ENCODE results near the gene SCFD2. TPM values are rescaled to one million over a fixed set of nuclear protein-coding genes. Genes with fewer than 3 reads are reported as not detected.

SCFD2 gene
- total and polyA plus RNA-seq, 2 of the 8 experiments (the other 6 are each of a cell fraction or from before 2014, with no cell fraction given), result 6.2 to 10.2 TPM

GRCh38 chr4:53240573-53240972 lies 125.3 kb downstream of the SCFD2 start:
- WGBS, 2 experiments (ENCODE audit: extremely low coverage in 1 of 2, insufficient coverage in 1 of 2, insufficient read length in 1 of 2, insufficient replicate concordance in 2 of 2, low coverage in 1 of 2, low lambda C conversion rate in 2 of 2, missing lambda C conversion rate in 1 of 2), result 94% methylated on average over 5 of the region's 5 CpGs; no CpG with 5 or more reads in 1 of the 2 experiments
- ChIA-PET CTCF (ENCODE audit: partially characterized antibody) (interaction anchor here (1.0 kb wide), 1 partner anchor 16 kb away, joined by 3 read pairs; no protein-coding TSS in a partner anchor), POLR2A (ENCODE audit: partially characterized antibody) (no interaction called here)
- Histone ChIP-seq H4K8ac (ENCODE audit: extremely low read depth, insufficient read depth, low read length) (no peak overlapping the region), H3K79me2 (ENCODE audit: control insufficient read depth in 1 of 2, insufficient read depth in 2 of 2, low read length in 2 of 2) (no peaks in the 10 kb centered on the region), H3K14ac (ENCODE audit: insufficient read length) (no peak overlapping the region), H3K4me3 (ENCODE audit: extremely low read depth in 1 of 4, insufficient read depth in 2 of 4, low read depth in 3 of 4, low read length in 4 of 4) (no peak overlapping the region), H2BK5ac (ENCODE audit: low read depth, low read length) (no peak overlapping the region), H2AK5ac (ENCODE audit: low read depth, low read length) (no peak overlapping the region), H4K91ac (replicated peaks; ENCODE audit: insufficient read length, low read length) (no peak overlapping the region), H3K9ac (replicated peaks in 1 of 4; ENCODE audit: extremely low read depth in 1 of 4, low read depth in 3 of 4, low read length in 3 of 4) (no peak overlapping the region), H2AFZ (ENCODE audit: low read length) (no peak overlapping the region), H2BK15ac (ENCODE audit: low read length) (no peak overlapping the region), H3K4me1 (replicated peaks in 1 of 4; ENCODE audit: control insufficient read depth in 3 of 4, insufficient read depth in 4 of 4, low read length in 3 of 4) (no peaks in the 10 kb centered on the region), H3K4ac (replicated peaks; ENCODE audit: insufficient read length, low read depth, low read length) (no peak overlapping the region), H3K79me1 (ENCODE audit: low read depth, low read length) (no peaks in the 10 kb centered on the region), H4K20me1 (replicated peaks in 1 of 2; ENCODE audit: control insufficient read depth in 1 of 2, insufficient read depth in 2 of 2, low read length in 2 of 2) (peaks cover 0 to 1% of the 10 kb centered on the region in 2 experiments), H2BK120ac (replicated peaks; ENCODE audit: low read depth, low read length) (no peak overlapping the region), H2BK20ac (ENCODE audit: low read length) (no peak overlapping the region), H3K56ac (replicated peaks; ENCODE audit: insufficient read length, low read depth, low read length) (no peak overlapping the region), H3K23ac (ENCODE audit: insufficient read length) (no peak overlapping the region), H3K23me2 (ENCODE audit: low read depth, low read length) (no peaks in the 10 kb centered on the region), H3K27me3 (replicated peaks in 1 of 4; ENCODE audit: control insufficient read depth in 3 of 4, extremely low read depth in 1 of 4, insufficient read depth in 3 of 4, low read length in 3 of 4) (no peaks in the 10 kb centered on the region), H3K9me3 (ENCODE audit: insufficient read depth in 2 of 2, low read depth in 1 of 2, low read length in 1 of 2) (no peaks in the 10 kb centered on the region; a peak in 1 of 4 replicates), H4K5ac (ENCODE audit: insufficient read length, low read depth, low read length) (no peak overlapping the region), H3K4me2 (ENCODE audit: insufficient read depth in 1 of 2, low read depth in 2 of 2, low read length in 2 of 2) (no peak overlapping the region), H3K18ac (ENCODE audit: extremely low read depth, low read length) (no peak overlapping the region), H3K36me3 (ENCODE audit: control insufficient read depth in 2 of 4, insufficient read depth in 4 of 4, low read length in 3 of 4) (no peaks in the 10 kb centered on the region), H3K27ac (ENCODE audit: low read depth, low read length) (no peak overlapping the region), H2BK12ac (ENCODE audit: low read depth, low read length) (no peak overlapping the region)
- TF ChIP-seq KDM1A (IDR thresholded peaks at IDR 0.05; ENCODE audit: borderline replicate concordance, low read length), result no peak
- TF ChIP-seq SP4 (IDR thresholded peaks at IDR 0.05; ENCODE audit: low read length), result no peak
- no peak for TF ChIP-seq EP300 (IDR thresholded peaks at IDR 0.05; ENCODE audit: borderline replicate concordance in 1 of 2, low read depth in 2 of 2, low read length in 2 of 2)
- no peak for TF ChIP-seq POLR2A (IDR thresholded peaks at IDR 0.05; ENCODE audit: control extremely low read depth in 1 of 2, low read depth in 2 of 2, low read length in 2 of 2)
- TF ChIP-seq JUND (IDR thresholded peaks at IDR 0.05; ENCODE audit: low read length), result no peak
- TF ChIP-seq KDM5A (IDR thresholded peaks at IDR 0.05; ENCODE audit: low read length), result no peak
- no peak for TF ChIP-seq BCL11A (IDR thresholded peaks at IDR 0.05; ENCODE audit: low read depth in 2 of 2, low read length in 2 of 2)
- no peak for TF ChIP-seq TAF7 (optimal IDR thresholded peaks at IDR 0.05; ENCODE audit: borderline replicate concordance, low read depth, low read length)
- no peak for TF ChIP-seq KDM4A (IDR thresholded peaks at IDR 0.05; ENCODE audit: low read depth, low read length, severe bottlenecking)
- TF ChIP-seq ZNF274 (IDR thresholded peaks at IDR 0.05; ENCODE audit: borderline replicate concordance, extremely low read depth, low read length), result no peak
- no peak for DNase-seq (ENCODE audit: low read depth in 1 of 2, low spot score in 2 of 2)
- no peak for FAIRE-seq

All from H1 (cell line).